B cell (primary cell): ENCODE results near the gene ZNF260.

Source experiments
- EZH2 ChIP-seq: IDR thresholded peaks from 2 replicates; pipeline ENCODE4 v1.6.1; 2012; ENCODE audit warnings: borderline replicate concordance, low read depth, mild to moderate bottlenecking, moderate library complexity, low read length; ENCODE audit not compliant: insufficient read depth, poor library complexity, severe bottlenecking
- TF ChIP-seq, protein P1 (sequence below): fragments of 200-600 bp; IDR thresholded peaks from one replicate; pipeline ENCODE4 v1.8.0; 2022; ENCODE audit warnings: antibody characterized with exemption, mild to moderate bottlenecking

DNA sequence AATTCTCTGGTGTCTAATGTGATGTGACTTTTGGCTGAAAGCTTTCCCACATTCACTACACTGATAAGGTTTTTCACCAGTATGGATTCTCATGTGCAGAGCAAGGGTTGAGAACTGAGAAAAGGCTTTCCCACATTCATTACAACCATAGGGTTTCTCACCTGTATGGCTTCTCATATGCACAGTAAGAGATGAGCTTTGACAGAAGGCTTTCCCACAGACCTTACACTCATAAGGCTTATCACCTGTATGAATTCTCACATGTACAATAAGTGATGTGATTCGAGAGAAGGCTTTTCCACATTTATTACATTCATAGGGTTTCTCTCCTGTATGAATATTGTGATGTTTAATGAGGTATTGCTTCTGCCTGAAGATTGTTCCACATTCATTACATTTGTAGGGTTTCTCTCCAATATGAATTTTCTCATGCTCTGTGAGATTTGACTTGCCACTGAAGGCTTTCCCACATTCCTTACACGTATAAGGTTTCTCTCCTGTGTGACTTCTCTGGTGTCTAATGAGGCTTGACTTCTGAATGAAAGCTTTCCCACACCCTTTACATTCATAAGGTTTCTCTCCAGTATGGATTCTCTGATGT lies 14.0 kb downstream of the ZNF260 start:
- no peak for TF ChIP-seq EZH2
- TF ChIP-seq, protein P1, sequence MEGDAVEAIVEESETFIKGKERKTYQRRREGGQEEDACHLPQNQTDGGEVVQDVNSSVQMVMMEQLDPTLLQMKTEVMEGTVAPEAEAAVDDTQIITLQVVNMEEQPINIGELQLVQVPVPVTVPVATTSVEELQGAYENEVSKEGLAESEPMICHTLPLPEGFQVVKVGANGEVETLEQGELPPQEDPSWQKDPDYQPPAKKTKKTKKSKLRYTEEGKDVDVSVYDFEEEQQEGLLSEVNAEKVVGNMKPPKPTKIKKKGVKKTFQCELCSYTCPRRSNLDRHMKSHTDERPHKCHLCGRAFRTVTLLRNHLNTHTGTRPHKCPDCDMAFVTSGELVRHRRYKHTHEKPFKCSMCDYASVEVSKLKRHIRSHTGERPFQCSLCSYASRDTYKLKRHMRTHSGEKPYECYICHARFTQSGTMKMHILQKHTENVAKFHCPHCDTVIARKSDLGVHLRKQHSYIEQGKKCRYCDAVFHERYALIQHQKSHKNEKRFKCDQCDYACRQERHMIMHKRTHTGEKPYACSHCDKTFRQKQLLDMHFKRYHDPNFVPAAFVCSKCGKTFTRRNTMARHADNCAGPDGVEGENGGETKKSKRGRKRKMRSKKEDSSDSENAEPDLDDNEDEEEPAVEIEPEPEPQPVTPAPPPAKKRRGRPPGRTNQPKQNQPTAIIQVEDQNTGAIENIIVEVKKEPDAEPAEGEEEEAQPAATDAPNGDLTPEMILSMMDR, result no peak
